Activated naive CD4-positive, alpha-beta T cell (primary cell): ENCODE results near the gene INVS.
"Not testable (repeated sequence)": the region's sequence is repeated elsewhere in the genome, so short reads cannot be mapped to it uniquely, and the experiment has no call there.

Source experiments
- DNase-seq, 4 experiments: peaks; one replicate each; lab custom pipeline; 2025; lab: John Stamatoyannopoulos, UW

INVS gene

DNA sequence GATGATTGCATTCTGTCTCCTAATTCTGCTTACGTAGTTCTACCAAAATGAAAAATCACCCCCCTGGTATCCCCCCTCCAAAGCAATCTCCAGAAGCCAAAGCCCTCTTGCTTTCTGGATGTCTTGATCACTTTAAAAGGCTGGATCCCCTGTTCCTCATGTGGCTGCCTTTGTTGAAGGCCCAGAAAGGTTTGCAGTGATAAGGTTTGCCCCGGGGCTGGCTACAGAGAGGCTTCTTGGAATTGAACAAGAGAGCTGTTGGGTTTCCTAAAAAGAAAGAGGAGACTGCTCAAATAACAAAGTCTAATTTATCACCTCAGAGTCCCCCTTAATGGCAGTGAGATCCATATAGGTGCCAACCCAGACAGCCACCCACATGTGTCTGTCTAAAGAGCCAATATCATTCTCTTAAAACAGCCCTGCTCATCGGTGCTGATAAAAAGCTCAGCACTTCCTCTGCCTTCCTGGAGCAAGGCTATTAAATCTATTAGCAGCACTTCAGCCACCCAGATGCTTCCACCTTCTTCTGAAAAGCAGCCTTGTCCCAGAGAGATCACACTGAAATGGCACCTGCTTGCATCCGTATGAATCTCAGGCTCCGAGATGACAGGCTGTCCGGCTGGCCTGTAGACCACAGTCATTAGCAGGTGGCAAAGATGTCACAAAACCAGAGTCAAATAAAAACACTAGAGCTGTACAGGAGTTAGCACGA is 182.8 kb downstream of the INVS start:
- no peak for DNase-seq

DNA sequence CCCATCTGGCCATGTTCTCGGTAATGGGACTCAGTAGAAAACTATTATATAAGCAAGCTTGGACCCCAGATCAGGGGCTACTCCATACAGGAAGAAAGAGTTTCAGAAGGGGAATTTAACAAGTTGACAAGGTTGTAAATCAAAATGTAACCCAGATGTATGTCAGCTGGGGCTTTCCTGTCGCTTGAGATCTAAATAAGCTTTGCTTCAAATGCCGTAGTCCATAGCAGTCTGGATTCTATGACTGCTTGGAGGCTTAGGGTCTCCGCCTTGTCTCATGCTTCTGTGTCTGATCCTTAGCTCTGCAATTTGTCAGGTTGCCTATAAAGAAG is 183.3 kb downstream of the INVS start:
- DNase-seq = no peak

DNA sequence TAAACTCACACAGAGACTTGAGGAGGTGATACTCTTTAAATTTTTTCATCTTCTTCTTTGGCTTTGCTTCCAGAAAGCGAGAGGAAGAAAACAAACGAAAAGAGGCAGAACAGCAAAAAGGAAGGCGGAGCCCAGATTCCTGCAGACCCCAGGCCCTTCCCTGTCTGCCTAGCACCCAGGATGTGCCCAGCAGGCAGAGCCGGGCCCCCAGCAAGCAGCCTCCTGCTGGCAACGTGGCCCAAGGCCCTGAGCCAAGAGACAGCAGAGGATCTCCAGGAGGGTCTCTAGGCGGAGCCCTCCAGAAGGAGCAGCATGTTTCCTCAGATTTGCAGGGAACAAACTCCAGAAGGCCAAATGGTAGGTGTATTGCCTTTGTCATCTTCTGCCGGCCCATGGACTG is 185.2 kb downstream of the INVS start:
- DNase-seq = no peak

DNA sequence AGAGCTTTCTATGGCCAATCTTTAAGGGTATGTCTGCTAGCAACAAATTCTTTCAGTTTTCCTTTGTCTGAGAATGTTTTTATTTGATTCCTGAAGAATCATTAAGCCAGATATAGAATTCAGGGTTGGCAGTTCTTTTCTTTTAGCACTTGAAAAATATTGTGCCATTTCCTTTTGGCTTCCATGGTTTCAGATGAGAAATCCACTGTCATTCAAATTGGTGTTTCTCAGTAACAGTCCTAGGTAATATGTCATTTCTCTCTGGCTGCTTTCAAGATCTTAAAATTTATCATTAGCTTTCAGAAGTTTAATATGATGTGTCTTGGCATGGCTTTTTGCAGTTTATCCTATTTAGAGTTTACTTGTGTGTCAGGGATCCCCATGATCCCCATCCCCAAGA is 186.0 kb downstream of the INVS start:
- no peak for DNase-seq

DNA sequence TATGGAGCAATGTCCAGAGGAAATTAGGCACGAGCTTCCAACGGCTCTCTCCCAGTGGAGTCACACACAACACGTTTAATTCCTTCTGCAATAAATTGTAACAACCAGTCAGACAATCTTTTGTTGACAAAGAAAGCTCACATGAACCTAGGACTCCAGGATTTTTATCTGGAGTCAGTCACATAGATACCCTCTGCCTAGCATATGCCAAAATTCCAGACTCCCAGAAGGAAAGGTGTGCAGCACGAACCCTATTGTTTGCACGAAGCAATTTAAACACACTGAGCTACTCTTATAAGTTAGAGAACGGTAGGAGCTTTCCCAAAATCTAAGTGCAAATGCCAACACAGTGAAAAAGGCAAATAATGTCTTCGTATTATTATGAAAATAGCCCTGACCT is 186.6 kb downstream of the INVS start:
- DNase-seq = no peak

DNA sequence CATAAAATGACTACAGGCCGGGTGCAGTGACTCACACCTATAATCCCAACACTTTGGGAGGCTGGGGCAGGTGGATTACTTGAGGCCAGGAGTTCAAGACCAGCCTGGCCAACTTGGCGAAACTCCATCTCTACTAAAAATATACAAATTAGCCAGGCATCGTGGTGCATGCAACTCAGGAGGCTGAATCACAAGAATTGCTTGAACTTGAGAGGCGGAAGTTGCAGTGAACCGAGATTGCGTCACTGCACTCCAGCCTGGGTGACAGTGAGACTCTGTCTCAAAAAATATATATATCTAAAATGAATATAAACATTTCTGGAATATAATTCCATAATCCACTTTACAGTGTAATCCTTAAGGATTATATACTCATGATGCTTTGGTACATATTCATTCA is 187.2 kb downstream of the INVS start:
- no peak for DNase-seq

DNA sequence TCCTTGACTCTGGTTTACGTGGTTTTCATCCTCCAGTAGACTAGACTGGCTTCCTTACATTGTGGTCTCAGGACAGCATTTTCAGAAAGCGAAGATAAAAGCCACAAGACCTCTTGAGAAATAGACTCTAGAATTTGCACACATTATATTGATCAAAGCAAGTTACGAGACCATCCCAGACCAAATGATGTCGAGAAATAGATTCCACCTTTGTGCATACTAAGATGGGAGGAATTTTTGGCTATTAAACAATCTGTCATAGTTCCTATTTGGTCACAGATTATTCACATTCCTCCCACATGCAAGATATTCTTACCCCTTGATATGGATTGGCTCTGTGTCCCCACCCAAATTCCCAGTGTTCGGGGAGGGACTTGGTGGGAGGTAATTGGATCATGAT is 188.1 kb downstream of the INVS start:
- no peak for DNase-seq

DNA sequence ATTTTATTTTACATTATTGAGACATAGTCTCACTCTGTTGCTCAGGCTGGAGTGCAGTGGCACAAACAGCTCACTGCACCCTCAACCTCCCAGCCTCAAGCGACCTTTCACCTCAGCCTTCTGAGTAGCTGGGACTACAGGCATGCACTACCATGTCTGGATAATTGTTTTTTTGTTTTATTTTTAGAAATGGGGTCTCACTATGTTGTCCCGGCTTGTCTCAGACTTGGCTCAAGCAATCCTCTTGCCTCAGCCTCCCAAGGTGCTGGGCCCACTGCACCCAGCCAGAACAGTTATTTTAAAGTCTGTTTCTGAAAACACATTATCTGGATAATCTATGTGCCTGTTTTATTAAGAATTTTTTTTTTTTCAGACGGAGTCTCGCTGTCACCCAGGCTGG is 191.7 kb downstream of the INVS start:
- DNase-seq = no peak

DNA sequence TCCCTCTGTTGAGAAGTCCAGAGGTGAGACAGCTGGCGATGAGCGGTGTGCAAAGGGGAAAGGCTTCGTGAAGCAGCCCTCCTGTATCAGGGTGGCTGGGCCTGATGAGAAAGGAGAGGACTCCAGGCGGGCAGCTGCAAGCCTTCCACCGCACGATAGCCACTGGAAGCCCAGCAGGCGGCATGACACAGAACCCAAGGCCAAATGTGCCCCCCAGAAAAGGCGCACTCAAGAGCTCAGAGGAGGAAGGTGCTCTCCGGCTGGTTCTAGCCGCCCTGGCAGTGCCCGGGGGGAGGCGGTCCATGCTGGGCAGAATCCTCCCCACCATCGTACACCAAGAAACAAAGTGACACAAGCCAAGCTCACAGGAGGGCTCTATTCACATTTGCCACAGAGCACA is 193.4 kb downstream of the INVS start:
- DNase-seq = no peak

DNA sequence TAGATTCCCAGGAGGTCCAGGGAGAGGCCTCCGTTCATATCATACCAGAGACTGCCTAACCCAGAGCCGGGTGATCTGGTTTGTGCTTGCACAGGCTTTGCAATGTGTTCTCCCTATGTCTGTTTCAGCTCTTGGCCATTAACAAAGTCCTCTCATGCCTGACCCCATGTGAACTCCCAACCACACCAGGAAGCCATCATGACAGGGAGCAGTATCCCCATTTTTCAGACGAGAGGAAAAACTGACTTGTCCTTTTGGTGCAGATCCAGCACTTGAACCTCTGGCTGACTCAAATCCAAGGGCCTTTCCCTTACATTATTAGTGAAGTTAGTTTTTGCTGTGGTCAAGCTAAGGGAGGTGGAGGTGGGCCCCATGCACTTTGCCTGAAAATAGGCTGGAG is 195.3 kb downstream of the INVS start:
- DNase-seq = no peak

DNA sequence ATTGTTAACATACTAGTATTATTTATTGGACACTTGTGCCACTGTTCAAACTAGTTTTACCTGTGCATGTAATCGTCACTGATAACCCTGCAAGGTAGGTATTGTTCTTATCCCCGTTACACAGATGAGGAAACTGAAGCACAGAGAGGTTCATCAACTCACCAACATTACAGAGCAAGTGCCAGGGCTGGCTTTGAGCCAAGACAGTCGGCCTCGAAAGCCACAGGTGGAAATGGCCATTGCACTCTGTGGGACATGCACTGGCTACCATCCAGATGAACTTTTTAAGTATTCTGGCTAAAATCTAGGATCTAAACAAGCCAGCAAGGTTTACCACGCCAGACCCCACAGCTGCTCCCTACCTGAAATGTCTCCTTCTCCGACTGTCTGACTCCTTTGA is 195.8 kb downstream of the INVS start:
- DNase-seq = no peak

DNA sequence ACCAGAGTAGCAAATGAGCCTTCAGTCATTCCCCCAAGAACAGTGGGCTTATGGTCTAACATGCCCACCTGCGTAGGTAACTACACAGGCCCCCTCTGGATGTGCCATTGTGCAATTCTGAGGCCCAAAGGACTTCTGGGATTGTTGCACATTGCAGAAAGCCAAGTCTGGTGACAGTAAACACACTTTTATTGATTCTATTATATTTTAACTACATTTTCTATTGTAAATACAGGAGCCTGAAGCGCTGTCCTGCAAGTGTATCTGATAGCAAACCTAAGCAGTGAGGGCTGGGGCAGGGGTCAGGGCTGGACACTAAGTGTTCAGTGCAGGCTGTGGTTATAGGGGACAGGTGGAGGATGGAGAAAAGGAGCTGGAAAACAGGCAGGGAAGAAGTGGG is 196.2 kb downstream of the INVS start:
- DNase-seq = no peak

DNA sequence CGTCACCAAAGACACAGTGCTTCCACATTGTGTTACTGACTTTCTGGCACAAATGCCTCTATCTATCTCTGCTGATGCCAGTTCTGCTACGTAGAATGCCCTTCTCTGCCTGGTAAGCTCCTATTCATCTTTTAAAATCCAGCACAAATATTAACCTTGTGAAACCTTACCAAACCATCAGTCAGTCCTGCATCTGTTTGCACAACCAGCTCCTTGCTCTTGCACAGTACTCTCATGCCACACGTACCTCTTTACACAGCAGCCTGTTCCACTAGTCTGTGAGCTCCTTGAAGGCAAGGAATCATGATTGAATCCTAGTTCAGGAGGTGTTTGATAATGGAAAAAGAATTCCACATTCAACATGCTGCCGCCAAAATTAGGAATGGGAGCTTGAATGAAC is 197.4 kb downstream of the INVS start:
- DNase-seq = no peak

DNA sequence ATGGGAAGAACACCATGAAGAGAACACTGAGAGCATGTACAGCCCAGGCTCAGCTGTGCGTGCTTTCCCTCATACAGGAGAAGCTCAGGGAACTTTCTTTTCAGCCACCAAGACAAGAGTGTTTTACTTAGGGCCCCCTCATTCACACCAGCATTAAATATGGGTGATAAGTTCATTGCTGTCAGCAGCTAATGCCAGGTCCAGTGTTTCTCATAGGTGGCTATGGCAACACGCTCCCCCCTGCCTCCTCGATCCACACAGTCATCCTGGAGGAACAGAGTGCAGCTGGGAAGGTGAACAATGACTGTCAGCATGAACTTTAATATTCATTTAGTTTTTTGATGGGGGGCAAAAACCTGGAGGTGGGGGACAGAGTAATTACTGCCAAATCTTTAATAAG is 199.3 kb downstream of the INVS start:
- no peak for DNase-seq

DNA sequence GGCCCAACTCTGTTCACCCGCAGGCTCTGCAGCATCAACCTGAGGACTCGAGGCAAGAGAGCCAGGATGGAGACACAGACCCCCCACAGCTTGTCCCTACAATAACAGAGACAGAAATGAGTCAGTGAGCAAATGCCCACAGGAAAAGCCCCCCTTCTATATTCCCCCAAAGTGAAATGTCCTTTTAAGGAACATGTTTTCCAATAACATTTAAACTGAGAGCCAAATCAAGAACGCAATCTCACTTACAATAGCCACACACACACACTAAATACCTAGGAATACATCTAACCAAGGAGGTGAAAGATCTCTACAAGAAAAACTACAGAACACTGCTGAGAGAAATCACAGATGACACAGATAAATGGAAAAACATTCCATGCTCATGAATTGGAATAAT is 204.7 kb downstream of the INVS start:
- no peak for DNase-seq

DNA sequence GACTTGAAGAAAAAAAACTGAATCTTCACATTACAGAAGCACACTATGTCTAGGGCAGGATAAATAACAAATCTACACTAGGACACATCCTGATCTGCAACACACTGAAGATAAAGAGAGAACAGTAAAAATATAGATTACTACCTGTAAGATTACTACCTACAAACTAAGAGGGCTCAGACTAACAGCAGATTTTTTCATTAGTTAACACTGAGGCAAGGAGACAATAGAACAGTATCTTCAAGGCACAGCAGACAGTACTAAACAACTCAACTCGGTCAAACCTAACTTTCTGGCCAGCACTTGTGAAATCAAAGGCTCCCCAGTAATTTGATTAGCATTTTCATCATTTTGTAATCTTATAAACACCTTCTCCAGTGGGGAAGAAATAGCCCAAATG is 207.2 kb downstream of the INVS start:
- no peak for DNase-seq

DNA sequence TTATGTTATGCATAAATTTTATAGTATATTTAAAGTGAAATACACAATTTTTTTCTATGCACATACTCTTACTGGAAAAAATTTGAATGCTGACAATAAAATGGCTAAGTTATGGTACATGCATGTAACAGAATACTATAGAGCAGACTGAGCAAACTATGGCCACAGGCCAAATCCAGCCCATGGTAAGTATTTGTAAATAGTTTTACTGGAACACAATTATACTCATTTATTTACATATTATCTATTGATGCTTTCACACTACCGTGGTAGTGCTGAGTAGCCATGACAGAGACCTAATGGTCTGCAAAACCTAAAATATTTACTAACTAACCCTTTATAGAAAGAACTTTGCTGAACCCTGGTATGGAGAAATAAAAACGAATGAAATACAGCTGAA is 208.0 kb downstream of the INVS start:
- DNase-seq = no peak

DNA sequence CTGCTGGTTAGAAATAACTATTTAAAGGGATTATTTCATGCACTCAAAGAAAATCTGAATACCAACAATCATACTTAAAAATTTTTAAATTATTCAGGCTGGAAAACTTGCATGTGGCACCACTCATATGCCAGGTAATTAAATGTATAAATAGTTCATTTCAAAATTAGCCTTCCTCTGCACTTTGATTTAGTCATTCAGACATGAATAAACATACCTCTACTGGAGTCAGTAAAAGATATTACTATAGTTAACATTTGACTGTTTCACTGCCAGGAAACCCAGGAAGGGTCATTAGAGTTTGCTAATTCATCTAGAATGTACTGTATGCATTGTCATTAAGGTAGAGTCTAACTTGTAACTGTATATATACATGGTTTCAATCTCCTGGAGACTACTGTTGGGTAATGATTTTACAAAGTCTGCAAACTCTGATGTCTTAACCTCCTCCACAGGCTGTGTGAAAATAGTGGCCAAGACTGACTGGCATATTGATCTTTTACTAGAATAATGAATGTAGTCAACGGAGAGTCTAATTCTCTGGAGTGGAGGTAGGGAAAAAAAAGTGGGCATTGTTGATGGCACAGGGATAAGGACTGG is 210.0 kb downstream of the INVS start:
- DNase-seq = no peak

DNA sequence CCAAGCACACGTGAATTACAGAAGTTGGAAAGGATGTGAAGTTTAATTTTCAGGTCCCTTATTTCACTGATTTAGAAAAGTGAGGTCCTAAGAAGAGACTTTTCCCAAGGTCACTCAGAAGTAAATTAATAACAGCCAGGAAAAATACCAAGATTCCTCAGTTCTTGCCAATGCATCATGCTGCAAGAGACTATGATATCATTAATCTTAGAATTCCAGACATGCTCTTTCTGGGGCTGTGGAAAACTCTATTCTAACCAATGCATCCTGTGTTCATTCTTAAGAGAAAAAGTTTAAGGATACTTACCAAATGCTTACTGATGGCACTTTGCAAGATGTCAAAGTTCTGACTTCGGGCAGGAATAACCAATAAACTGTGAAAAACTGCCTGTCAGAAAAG is 210.9 kb downstream of the INVS start:
- no peak for DNase-seq

DNA sequence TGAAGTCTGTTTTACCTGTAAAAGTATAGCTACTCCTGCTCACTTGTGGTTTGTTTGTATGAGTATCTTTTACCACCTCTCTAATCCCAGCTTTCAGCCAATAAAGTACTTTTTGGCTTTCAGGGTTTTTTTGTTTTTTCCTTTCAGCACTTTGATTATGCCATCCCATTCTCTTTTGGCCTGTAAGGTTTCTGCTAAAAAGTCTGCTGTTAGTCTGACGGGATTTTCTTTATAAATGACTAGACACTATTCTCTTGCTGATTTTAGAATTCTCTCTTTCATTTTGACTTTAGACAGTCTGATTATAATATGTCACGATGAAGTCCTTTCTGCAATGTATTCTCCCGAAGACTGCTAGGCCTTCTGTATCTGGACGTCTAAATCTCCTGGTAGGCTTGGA is 216.5 kb downstream of the INVS start:
- DNase-seq = no peak

DNA sequence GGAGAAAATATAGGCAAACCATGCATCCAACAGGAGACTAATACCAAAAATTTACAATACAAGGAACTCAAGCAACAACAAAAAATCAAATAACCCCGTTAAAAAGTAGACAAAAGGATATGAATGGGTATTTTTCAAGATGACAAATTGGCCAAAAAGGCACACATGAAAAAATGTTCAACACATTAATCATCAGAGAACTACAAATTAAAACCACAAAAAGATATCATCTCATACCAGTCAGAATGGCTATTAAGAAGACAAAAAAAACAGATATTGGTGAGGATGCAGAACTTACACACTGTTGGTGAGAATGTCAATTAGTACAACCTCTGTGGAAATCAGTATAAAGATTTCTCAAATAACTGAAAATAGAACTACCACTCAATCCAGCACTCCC is 218.7 kb downstream of the INVS start:
- DNase-seq = no peak

DNA sequence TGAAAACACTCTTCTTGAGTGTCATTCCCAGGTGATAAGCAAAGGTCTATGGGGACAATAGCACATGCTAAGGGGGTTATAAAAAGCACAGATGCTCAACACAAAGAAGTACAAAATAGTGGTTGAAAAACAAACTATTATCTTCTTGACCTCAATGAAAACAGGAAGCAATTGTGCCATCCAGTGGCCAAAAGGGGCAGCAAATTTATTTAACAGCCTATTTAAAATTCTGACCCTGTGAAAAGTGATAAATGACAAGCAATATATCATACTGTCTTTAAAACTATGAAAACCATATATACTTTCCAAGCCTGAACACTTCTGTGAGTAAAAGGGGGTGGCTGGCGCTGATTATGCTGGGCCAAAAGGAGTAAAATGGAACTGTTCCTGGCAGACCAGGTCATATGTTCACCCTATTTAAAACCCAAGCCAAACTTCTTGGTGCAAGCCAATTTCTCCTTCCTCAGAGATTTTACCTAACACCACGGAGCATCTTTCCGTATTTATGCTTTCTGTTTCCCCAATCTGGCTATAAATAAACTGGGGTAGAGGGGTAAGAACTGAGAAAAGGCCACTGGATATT is 224.0 kb downstream of the INVS start:
- no peak for DNase-seq

DNA sequence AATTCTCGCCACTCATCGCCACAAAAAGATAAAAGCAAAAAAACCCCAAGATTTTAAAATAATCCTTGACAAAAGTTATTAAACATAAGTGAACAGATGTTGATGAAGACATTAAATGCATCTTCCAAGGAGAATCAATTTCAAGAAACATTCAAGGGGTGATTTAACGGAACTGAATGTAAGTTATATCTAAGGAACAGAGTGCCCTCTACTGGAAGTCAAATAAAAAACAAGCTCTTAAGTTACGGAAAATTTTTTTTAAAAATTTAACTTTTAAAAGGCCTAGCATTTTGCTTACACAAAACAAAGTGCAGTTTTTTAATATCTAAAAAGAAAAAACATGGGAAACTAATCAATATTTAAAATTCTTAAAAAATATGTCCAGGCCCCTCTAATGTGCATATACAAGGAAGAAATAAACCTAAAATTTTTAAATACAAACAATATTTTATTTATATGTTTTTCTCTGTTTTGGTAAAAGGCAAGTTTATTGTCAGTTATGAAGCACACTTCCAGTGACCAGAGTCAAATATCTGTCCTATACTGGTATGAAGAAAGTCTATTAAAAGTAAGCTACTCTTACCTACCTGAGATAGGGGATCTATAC is 225.7 kb downstream of the INVS start:
- no peak for DNase-seq

DNA sequence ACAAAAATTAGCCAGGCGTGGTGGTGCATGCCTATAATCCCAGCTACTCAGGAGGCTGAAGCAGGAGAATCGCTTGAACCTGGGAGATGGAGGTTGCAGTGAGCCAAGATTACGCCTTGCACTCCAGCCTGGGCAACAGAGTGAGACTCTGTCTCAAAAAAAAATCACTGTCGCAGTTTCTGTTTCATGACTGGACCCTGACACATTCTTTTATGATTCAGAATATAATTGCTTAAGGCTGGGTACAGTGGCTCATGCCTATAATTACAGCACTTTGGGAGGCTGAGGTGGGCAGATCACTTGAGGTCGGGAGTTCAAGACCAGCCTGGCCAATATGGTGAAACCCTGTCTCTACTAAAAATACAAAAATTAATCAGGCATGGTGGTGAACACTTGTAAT is 239.7 kb downstream of the INVS start:
- DNase-seq = not testable (repeated sequence)
